ENCODE measurements around the gene L1CAM.

The L1CAM gene

DNA sequence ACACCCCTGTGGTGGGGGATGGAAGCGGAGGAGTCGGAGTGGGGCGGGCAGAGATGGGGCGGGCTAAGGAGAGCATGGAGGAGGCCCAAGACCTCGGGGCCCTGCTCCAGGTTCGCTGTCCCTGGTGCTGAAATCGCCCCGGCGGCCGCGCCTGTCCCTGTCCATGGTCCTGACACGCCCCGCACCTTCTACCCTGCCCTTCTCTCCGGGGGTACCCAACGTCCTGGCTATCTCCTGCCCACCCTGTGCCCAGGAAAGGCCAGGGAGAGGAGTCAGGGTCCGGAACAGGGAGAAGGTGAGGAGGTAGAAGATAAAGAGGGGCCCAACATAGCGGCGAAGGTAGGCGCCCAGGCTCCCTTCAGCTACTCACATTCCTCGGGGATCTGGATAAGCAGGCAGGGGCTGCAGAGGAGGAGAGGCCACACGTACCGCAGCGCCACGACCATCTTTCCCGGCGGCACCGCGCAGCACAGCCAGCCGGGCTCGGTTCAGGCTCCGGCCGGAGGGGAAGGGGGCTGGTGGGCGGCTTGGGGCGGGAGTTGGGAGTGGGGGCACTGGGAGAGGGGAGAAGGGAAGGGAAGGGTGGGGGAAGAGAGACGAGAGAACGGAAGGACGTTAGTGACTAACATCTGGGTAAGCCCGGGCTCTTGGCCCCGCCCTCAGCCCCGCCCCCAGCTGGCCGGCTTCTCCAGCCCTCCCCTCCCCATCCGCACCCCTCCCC lies 10.4 kb downstream of the L1CAM start:
- DNase-seq, result peak; percentile 68

DNA sequence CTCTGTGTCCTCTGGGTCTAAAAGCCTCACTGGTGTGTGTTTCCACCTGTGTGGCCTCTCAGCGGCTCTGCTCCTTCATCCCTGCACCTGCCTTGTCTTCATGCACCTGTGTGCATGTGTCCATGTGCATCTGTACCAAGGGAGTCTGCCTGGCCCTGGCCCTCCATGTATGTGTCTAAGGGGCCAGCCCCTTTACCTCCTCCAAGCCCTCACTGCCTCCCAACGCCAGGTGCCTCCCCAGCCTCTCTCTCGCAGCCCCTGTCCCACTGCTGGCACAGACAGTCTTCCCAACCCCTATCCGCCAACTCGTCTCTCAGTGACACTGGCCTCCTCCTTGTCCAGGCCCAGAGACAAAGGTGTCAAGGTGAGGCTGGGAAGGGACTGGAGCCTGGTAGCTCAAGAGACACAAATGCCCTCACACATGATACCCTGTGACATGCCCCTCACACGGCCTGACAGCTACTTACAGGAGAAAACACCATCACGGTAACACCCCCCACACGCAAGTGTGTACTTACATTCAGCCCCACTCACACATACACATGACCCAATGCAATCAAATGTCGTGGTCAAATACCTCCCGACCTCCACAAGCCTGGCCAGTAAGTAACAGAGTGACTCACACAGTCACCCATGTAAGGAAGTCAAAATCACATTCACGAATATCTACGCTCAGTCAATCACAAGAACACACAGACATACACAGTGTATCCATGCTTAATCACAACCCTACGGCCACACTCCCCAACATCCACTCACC lies 11.4 kb downstream of the L1CAM start:
- DNase-seq, result no peak

DNA sequence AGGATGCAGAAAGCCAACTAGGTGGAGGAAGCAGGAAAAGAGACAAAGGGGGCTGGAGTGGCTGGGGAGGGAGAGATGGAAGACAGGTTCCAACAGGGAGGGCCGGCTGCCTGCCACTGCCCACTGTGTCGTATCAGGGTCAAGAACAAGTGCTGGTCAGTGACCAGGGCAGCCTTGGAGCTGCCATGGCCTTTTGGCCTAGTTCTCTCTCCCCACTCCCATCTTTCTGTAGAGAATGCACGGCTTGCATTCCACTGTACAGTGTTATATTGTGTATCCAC lies 11.9 kb downstream of the L1CAM start:
- DNase-seq, result no peak

DNA sequence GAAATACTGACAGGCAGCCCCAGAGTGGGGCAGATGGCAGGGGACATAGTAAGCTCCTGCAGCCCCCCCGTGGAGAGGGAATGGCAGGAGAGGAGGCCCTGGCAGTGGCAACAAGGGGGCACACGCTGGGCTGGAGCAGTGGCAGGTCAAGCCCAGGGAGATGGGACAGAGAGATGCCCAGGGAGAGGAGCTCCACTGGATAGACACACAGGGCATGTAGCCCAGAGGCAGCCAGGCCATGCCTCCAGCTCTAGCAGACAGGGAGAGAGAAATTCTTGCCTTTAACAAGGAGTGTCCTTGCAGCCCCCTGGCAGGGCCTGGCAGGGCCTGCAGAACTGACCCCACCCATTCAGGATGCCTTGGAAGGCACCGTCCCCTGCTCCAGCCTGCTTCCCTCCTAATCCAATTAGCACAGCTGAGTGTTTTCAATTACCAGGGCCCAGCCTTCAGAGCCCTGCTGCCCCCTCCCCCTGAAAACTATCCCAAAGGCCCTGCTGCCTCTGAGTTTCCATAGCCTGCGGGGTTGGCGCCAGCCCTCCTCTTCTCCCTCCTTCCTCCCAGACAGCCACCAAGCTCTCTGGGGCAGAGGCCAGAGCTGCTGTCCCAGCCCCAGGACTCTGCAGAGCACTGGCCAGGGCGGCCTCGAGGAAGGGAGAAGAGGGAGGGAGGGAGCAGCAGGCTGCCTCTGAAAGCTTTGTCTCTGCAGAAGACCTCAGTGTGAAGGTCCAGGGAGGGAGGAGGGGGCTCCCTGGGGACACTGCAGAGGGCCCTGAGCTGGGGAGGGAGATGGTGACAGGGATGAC lies 12.5 kb downstream of the L1CAM start:
- DNase-seq, result no peak

DNA sequence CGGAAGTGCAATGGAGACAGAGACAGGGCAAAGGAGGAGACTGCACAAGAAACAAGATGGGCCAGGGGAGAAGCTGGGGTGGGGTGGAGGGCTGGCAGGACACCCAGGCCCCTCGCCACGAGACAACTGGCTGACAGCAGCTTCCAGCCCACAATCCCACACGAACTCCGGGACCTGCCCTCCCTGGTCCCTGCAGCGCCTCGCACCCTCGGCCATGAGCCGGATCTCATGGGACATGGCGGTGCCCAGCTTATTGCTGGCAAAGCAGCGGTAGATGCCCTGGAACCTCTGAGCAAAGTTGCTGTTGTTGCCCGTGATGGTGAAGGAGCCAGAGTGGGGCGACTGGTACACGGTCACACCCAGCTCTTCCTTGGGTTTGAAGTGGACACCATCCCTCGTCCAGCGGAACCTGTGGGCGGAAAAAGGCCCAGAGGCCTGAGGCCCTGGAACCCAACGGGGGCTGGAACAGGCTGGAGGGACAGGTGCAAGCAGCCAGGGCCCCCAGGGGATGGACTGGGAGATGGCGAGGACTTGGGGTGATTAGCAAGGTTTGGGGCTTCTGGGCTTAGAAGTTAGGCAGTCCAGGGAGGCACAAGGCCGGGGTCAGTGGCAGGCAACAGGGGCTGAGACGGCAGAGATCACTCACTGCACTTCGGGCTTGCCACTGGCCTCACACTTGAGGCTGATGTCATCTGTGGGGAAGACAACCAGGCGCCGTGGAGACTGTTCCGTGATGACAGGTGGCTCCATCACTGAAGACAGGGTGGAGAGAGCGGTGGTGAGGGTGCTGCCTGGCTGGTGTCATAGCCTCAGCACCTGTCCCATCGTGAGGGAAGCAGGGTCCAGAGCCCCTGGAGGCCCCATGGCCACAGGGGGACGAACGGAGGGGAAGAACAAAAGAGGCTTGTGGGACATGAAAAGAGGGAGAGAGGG lies 13.8 kb downstream of the L1CAM start:
- DNase-seq, result no peak

DNA sequence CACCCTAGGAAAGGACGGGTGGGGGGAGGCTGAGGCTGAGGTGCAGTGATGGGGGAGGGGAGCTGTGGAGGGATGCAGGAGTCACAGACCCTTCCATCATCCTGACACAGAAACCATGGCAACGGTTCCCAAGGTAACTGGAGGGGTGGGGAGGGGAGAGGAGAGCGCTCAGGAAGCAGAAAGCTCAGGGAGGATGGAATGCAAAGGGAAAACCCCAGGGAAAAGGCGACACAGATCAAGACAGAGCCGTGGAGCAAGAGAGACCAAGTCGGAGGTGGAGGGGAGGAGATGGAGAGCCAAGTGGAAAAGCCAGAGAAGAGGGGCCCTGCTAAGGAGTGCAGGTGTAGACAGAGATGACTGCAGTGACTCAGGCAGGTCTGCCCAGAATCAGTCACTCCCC lies 14.5 kb downstream of the L1CAM start:
- DNase-seq, result no peak

DNA sequence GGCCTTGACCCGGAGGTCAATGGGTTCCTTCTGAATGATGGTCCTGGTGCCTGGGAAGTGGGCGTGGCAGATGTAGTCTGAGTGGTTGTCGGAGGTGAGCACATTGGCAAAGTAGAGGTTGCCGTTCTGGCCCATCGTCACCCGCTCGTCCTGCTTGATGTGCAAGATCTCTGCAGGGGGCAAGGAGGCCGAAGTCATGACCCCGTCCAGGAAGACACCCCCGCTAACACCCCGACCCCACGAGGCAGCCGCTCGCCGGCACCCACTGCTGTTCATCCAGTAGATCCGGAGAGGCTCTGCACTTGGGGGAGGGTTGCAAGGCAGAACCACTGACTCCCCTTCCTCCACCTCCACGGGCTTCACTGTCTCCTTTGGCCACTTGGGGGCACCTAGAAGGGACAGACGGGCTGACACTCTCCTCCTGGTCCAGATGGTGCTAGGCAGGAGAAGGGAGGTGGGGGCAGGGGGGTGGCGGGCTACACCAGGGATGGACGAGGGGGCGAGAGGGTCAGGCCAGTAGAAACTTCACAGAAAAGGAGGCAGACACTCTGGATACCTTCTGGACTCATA lies 15.1 kb downstream of the L1CAM start:
- DNase-seq, result no peak

DNA sequence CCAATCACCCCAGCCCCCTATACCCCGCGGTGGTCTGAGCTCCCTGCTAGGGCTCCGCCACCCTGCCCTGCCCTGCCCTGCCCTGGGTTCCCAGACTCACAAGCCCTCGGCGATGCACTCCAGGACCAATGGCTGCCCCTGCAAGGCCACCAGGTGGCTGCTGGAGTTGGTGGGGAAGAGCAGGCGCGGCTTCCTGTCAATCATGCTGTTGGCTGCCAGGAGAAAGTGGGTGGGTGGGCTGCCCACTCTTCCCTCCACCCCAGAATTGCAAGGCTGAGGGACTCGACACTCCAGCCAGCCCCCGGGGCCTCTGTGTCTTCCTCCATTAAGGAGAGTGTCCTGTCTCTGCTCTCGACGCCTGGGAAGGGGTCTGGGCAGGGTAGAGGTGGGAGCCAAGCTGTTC lies 15.7 kb downstream of the L1CAM start:
- no peak for DNase-seq

DNA sequence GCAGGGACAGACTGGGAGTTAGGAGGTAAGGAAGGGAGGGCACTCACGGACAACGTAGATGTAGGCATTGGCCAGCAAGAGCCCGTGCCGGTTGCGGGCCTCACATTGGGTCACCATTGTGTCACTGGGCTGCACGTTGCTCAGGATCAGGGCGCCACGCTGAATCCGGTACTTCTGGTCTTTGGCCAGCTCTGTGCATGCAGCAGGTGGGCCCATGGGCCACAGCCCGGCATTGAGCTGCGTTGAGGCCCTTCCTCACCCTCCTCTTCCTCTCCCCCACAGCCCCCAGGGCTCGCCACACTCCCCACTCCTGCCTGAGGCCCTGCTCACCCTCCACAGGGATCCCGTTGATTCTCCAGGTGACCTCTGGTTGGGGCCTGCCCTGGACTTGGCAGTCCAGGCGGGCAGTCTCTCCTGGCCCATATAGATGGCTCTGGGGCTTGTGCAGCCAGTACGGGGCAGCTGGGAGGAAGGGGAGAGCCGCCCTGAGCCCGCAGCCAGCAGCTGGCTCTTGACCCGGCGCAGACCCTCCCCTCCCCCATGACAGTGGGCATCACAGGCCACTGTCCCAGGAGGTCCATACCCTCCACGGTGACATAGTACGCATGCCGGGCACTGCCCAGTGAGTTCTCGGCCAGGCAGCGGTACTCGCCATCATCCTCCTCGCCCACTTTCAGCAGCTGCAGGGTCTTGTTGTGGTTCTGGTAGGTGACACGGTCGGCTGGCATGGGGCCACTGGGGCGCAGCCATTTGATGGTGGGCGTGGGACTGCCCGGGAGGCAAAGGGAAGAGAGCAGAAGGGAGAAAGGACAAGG lies 16.3 kb downstream of the L1CAM start:
- DNase-seq, result no peak

DNA sequence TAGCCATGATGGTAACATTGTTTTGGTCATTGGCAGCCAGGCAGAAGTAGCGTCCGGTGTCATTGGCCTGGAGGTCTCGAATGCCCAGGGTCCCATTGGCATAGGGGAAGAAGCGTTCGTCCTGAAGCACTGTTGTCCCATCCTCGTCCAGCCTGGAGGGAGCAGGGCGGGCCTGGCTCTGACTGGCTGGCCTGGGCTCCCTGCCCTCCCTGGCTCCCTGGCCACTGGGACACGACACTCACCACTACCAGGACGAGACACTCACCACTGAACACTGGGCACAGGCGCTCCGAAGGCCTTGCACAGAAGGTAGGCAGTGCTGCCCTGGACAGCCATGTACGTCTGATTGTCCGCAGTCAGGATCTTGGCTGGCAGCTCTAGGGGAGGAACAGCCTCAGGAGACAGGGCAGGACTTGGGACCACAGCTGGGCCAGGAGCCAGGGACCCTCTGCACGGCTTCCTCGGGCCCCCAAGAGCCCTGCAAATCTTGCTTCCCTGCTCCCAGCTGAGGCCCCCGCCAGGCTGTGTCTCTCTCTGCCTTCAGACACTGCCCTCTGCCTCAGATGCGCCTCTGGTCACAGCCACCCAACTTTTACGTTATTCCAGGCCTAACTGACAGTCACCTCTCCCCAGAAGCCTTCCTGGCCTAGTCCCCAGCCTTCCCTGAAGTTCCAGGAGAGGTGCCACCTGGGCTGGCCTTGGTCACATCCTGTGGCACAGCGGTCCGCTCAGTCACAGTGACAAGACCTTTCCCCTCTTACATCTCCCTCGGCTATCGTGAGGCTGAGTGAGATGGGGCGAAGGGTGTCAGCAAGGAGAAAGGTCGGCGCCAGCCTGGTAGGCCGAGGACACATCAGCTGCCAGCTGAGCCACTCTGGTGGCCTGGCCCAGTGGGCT lies 17.1 kb downstream of the L1CAM start:
- no peak for DNase-seq

DNA sequence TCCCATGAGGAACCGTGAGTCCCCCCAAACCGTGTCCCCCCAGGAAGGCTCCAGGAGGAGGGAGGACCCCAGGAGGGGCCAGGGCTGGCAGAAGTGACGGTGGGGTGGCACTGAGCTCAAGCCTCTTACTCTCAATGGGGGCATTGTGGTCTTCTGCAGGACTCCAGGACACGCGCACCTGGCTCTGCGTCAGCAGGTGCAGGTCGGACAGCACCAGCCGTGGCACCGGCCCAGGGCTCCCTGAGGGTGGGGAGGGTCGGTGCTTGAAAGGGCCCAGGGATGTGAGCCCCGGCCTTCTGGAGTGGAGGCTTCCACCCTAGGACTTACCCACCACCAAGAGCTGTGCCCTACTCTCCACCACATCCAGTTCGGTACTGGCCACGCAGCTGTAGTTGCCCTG lies 18.3 kb downstream of the L1CAM start:
- DNase-seq, result no peak

DNA sequence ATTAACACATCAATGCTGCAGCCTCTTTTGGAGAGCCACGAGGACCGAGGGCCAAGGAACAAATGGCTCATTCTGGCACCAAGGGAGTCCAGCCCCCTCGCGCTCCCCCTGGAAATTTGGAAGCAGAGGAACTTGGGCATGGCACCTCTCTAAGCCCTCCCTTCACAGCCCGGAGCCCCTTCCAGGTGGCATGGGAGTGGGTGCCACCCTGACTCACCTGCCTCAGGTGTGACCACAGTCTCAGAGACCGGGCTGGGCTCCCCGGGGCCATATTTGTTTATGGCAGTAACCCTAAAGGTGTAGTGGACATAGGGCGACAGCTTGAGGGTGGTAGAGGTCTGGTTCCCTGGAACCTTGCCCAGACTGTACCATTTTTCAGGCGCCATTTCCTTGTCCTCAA lies 18.8 kb downstream of the L1CAM start:
- DNase-seq, result no peak

DNA sequence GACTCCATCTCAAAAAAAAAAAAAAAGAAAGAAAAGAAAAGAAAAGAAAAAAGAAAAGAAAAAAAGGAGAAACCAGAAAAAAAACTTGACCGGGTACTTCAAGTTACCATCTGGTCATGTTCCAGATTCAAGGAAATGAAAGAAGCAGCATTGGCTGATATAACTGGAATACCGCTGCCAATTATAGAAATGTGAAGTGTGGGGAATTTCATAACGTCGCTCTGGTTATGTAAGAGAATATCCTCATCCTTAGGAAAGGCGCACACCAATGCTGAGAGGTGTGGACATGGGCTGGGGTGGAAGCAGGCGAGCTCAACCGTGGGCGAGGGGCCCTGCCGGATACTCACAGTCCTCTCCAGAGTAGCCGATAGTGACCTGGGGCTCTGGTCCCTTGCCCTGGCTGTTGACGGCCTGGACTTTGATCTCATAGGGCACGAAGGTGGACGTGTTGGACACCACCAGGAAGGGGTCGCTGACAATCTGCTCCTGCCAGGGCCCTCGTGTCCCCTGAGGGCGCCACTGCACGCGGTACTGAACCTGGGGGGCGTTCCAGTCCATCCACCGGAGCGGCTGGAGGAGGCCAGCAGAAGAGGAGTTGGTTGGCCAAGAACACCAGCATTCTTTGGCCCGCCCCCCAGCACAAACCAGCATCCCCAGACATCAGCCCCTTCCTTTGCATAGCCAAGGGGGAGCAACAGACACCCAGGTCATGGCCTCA lies 19.5 kb downstream of the L1CAM start:
- DNase-seq, result no peak

DNA sequence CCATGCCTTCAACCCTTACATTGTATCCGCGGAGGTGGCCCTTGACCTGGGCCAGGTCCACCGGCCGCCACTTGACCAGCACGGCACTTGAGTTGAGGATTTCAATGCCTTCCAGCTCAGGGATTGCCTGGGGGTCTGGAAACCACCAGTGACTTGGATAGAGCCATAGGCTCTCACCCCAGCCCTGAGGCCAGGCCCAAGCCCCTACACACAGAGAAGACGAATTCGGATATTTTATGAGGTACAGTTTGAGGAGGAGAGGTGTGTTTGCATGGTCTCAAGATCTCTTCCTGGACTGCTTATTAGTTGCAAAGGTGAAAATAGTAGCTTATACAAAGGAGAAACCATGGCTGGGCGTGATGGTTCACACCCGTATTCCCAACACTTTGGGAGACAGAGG lies 20.3 kb downstream of the L1CAM start:
- DNase-seq, result no peak

DNA sequence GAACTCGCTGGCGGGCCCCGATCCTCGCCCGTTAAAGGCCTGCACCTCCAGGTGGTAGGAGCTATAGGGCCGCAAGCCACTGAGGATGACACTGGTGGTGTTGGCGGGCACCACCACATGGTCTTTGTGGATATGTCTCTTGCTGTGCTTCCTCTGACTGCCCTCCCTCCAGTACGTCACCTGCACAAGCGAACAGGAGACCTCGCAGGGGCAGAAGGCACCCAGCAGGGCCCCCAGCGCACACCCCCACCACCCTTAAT lies 20.7 kb downstream of the L1CAM start:
- no peak for DNase-seq

DNA sequence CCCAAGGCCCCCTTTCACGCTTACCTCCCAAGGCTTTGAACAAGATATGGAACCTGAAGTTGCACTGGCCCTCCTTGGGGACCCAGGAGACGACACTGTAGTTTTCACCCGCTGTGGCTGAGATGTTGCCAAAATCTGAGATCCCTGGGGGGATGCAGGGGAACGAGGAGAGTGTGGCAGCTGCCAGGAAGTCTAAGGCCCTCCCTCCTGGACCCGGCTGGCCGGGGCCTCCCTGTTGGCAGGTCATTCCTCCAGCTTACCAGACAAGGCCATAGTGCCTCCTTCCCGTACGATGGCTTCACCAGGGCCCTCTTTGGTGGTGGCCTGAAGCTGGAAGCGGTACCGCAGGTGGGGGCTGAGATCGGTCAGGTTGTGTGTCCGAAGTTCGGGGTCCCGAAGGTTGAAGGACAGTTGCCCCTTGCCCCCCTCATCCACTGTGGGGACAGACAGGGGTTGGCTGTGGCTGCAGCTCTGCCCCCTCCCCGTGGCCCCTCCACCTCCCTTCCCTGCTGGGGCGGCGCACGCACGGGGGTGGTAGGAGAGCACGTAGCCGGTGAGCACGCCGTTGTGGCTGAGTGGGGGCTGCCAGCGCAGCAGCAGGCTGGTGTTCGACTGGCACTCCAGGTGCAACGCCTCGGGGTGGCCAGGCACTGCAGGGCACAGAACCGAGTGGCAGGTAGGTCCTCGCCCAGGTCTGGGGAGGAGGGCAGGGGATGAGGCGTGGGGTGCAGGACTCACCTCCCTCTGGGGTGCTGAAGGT lies 21.2 kb downstream of the L1CAM start:
- DNase-seq, result no peak

DNA sequence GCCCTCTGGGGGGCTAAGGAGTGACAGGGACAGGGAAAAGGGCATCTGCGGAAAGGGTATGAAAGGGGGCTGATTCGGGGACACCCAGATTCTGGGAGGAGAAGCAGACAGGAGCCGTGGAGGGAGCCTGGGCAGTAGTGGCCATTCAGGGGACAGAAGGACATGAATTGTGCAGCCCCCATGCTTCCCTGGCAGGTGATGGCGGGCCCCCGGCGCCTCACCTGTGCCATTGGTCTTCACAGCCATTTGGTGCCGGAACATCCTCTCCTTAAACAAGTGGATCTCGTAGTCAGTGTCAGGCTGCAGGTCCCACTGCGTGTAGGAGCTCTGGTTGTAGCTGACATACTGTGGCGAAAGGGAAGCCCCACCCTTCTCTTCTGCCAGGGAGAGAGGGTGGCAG lies 21.9 kb downstream of the L1CAM start:
- no peak for DNase-seq

DNA sequence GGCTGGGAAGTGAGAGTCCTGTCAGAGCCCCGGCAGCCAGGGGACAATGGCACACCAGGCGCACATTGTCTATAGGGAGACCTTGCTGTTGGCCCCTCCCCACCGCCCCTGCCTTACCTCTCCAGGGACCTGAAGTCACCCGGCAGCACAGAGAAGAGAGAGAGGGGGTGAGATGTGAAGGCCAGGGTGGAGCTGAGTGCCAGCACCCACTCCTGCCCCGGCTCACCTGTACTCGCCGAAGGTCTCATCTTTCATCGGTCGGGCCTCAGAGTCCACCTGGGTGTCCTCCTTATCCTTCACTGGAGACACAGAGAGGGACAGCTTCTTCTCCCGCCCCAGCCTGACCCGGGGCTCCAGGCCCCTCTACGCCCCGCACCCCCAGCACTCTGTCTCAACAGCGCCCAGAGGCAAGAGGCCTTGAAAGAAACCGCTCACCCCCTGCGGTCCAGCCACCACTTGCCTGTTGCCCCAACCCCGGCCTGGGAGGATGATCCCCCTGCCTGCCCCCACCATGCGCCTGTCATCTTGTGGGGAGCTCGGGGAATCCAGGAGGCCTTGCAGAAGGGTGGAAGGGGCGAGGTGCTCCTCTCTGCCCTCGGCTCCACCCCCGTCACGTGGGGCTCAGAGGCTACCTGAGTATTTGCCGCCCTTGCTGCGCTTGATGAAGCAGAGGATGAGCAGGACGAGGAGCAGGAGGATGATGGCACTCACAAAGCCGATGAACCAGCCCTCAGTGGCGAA lies 22.6 kb downstream of the L1CAM start:
- no peak for DNase-seq
